NCI-H524 (cell line): ENCODE results near the gene NSL1.

Source experiments
- DNase-seq, 2 experiments: peaks; one replicate each; lab custom pipeline; 2025; lab: John Stamatoyannopoulos, UW

Gene NSL1

DNA sequence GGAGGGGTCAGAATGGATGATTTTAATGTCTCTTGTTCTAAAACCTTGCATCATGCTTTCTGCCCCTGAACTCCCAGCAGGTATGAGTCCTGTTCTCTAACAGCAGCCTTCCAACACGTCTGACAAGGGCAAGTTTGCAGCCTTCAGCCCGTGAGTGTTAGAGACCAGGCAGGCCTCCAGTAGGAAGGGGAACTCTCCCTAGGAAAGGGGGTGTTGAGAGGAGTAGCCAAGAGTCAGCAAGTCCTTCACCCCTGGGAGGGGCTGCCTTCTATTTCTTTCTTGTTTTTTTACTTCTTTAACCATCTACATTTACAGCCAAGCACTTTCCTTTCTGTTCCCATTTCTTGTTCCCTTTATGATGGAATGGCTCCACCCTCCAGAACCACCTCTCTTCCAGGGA is 106.1 kb downstream of the NSL1 start:
- DNase-seq = no peak

DNA sequence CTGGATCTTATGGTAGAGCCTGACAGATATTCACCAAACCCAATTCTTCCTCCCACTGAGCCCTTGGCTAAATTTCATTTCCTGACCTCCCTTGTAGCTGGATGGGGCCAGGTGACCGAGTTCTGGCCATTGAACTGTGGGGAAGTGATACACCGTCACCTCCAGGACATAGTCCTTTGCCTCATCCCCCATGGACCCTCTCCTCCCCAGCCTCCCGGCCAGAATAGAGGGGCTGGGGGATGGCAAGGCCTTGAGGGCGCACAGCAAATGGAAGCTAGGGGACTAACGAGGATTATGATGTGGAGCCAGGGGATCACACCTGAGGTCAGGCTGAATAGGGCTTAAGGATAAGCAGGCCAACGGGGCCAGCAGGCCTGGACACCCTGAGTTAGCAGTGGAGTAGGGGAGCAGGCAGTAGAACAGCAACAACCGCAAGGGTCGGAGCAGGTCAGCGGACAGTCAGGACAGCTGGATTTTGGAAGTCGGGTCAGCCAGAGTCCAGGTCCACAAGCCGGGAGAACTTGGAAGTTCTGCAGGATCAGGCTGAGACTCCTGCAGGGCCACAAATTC is 107.0 kb downstream of the NSL1 start:
- no peak for DNase-seq

DNA sequence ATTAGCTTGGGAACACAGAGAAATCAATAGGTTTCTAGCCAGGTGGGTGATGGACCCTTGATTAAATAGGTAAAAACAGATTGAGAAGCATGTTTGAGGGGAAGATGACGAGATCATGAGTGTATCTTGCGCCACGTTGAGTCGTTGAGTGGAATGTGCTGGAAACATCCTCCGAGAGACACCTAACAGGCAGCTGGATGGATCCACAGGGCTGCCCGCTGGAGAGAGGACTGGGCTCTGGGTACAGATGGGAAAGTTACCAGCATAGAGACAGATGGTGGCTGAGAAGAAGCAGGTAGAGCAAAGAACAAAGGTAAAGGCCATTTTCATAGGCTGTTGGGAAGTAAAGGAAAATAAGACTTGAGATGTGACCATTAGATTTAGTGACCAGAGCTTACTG is 107.5 kb downstream of the NSL1 start:
- DNase-seq = no peak

DNA sequence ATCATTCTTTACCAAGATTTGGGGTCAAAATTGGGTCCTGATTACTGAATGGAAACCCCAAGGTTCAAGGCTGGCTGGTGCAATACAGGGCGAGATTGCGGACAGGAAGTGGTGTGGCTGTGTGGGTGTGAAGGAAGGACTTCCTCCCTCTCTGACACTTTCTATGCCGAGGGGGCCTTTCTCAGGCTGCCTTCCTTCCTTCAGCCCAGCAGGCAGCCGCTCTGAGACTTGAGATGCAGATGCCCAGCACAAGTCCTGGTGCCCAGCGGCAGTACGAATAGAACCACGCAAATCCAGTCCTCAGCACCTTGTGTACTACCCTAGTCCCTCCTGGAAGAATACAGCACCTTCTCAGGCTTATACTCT is 108.2 kb downstream of the NSL1 start:
- no peak for DNase-seq

DNA sequence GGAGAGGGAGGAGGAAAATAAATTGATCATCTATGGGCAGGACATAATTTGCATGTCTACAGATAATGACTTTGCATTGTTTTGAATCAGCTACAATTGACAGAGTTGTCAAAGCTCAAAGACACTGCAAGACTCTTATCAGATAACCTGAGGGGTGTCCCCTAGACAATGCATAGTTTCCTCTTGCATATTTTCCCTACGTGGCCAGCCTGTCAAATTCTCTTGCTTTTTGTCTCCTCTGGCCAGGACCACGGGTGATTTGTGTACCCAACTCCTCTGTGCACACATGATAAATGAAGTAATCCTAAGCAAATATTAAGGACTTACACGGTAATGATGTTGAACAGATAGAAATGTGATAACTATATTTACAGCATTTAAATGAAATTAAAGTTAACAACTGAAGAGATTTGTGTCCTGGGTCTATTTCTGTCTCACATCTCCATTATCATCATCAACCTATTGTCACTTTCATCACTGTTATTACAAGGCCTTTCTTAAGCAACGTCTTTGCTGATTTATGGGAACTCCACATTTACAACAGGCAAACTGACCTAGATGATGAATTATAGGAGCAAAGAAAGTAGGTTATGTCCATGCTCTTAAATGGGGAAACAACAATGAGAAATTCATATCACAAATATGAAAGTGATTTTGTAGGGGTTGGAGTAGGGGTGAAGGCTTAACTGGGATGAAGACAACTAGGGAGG is 110.7 kb downstream of the NSL1 start:
- no peak for DNase-seq

DNA sequence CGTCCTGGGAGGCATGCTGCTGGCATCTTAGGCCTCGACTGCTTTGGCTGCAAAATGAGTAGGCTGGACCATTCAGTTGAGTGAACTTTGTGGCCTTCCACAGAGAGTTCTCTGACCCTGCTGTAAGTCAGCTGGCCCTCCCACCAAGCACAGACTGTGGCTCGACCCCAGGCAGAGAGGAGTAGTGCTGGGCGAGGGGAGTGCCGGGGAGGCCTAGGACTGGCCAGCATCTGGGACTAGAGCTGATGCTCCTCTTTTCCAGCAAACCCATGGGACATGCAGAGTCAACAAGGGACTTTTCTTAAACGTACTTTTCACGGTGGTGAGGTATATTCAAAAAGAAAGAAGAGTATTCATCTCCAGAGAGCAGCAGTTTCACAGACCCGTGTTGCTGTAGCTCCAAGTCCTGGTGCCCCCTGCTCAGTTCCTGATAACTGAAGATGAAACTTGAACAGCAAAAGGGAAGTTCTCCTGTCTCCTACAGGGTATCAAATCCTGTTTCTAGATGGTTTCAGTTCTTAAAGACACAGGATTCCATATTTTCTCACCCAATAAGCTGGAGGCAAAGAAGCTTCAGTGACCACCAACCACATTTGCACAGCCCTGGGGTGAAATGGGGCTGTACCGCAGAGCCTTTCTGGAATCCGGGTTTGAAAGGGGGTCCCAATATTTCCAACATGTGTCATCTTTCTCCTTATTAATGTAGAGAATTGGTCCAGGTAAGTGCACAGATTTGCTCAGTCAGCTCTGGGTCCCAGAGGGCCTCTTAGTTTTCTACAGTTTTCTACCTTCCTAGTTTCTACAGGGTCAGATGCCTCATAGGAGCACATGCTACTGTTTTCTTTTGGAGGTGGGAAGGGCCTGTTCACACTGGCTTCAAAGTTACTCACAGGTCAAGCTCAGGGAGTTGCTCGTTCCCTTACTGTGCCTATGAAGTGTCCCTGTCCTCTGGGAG is 112.8 kb downstream of the NSL1 start:
- no peak for DNase-seq

DNA sequence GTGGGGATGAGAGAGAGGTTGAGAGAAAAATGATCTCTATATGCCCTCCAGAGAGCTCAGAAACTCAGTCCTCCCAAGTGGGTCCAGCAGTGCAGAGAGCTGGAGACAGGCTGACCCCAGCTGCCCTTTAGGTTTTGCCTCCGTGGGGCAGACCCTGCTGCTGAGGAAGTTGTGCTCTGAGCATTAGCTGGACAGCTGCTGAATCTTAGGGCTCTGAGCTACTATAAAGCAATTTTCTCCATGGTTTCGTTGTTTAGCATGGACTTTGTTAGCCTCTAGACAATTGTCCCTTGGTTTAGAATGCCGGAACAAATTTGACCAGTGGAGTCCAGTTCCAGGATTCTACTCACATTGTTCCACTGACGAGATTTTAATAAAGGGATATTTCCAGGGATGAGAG is 114.0 kb downstream of the NSL1 start:
- no peak for DNase-seq

DNA sequence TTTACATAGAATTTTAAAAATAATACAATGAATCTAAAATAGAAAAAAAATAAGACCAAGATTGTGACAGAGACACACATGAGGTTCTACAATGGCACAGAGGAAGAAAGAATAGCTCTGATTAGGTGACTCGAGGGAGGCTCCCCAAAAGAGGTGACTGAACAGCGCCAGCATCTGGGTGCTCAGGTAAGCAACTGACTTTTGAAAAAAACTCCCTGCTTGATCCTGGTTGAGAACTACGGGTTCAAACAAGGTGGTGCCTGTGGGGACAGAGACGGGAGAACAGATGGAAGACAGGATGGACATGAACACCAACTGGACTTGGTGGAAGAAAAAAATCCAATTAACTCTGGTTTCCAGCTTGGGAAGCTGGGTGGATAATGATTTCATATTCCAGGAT is 114.4 kb downstream of the NSL1 start:
- DNase-seq = no peak
